Neural cell (in vitro differentiated cells): ENCODE data around the gene RAMP2. TPM values are rescaled to one million over a fixed set of nuclear protein-coding genes. Genes with fewer than 3 reads are reported as not detected.

Source experiments
- H2AFZ ChIP-seq: fragments of 200-600, 300-800 bp; sonication (generic), shearing (Covaris generic); 2 replicates; pipeline ENCODE4 v1.6.0; 2014; ENCODE audit warnings: low read depth, mild to moderate bottlenecking, antibody characterized with exemption, low read length, moderate library complexity
- H3F3A ChIP-seq: fragments of 200-600 bp; shearing (Covaris generic); 2 replicates; pipeline ENCODE4 v1.6.1; 2016; ENCODE audit warnings: mild to moderate bottlenecking, moderate library complexity, mixed read lengths, antibody characterized with exemption, low read length; ENCODE audit not compliant: insufficient read depth, poor library complexity, severe bottlenecking
- H3K27ac ChIP-seq: fragments of 200-600, 300-800 bp; sonication (generic), shearing (Covaris generic); 2 replicates; pipeline ENCODE4 v1.5.1; 2014; ENCODE audit warnings: mild to moderate bottlenecking, low read length, moderate library complexity
- H3K27me3 ChIP-seq: fragments of 300-800, 200-600 bp; sonication (generic), shearing (Covaris generic); 2 replicates; pipeline ENCODE4 v1.6.0; 2014; ENCODE audit warnings: mild to moderate bottlenecking, low read depth, low read length, moderate library complexity; ENCODE audit not compliant: insufficient read depth
- H3K36me3 ChIP-seq: fragments of 300-800, 200-600 bp; sonication (generic), shearing (Covaris generic); 2 replicates; pipeline ENCODE4 v1.5.1; 2014; ENCODE audit warnings: mild to moderate bottlenecking, antibody characterized with exemption, low read length, moderate library complexity; ENCODE audit not compliant: insufficient read depth
- H3K4me2 ChIP-seq: fragments of 300-800, 200-600 bp; sonication (generic), shearing (Covaris generic); 2 replicates; pipeline ENCODE4 v1.6.0; 2014; ENCODE audit warnings: mild to moderate bottlenecking, low read length
- H3K4me3 ChIP-seq: fragments of 300-800, 200-600 bp; sonication (generic), shearing (Covaris generic); 2 replicates; pipeline ENCODE4 v1.5.1; 2014; ENCODE audit warnings: mild to moderate bottlenecking, low read length, moderate library complexity
- H3K79me2 ChIP-seq: fragments of 200-600 bp; shearing (Covaris generic); replicated peaks from 2 replicates; pipeline ENCODE4 v1.6.0; 2014; ENCODE audit warnings: mild to moderate bottlenecking, low read length, moderate library complexity; ENCODE audit not compliant: insufficient read depth
- H3K9ac ChIP-seq: fragments of 300-800, 200-600 bp; sonication (generic), shearing (Covaris generic); 2 replicates; pipeline ENCODE4 v1.6.1; 2016; ENCODE audit warnings: mild to moderate bottlenecking, low read length, mixed read lengths
- H3K9me2 ChIP-seq: fragments of 200-600 bp; shearing (Covaris generic); 2 replicates; pipeline ENCODE4 v1.6.1; 2016; ENCODE audit warnings: mild to moderate bottlenecking, low read length, mixed read lengths; ENCODE audit not compliant: insufficient read depth
- H3K9me3 ChIP-seq: fragments of 200-600, 300-800 bp; sonication (generic), shearing (Covaris generic); 2 replicates; pipeline ENCODE4 v1.6.1; 2016; ENCODE audit warnings: mild to moderate bottlenecking, mixed run types, low read length, moderate library complexity, mixed read lengths
- H4K20me1 ChIP-seq: fragments of 200-600 bp; shearing (Covaris generic); 2 replicates; pipeline ENCODE4 v1.6.1; 2016; ENCODE audit warnings: mild to moderate bottlenecking, mixed run types; ENCODE audit not compliant: insufficient read depth
- CTCF ChIP-seq: fragments of 450-650 bp; IDR thresholded peaks from 2 replicates; pipeline ENCODE4 v1.5.1; 2014; ENCODE audit warnings: antibody characterized with exemption, mild to moderate bottlenecking, moderate library complexity; ENCODE audit not compliant: poor library complexity, severe bottlenecking
- EP300 ChIP-seq: fragments of 450-650 bp; conservative IDR thresholded peaks from 2 replicates; pipeline ENCODE4 v1.6.1; 2014; ENCODE audit warnings: antibody characterized with exemption, mild to moderate bottlenecking, moderate library complexity; ENCODE audit not compliant: poor library complexity, severe bottlenecking
- EZH2 ChIP-seq: fragments of 200-600, 300-800 bp; shearing (Covaris generic), sonication (generic); IDR thresholded peaks from 2 replicates; pipeline ENCODE4 v1.6.1; 2014; ENCODE audit warnings: antibody characterized with exemption, low read length, borderline replicate concordance, mild to moderate bottlenecking; ENCODE audit not compliant: insufficient read depth, poor library complexity, severe bottlenecking
- MXI1 ChIP-seq: fragments of 450-650 bp; conservative IDR thresholded peaks from 2 replicates; pipeline ENCODE4 v1.6.1; 2014; ENCODE audit warnings: antibody characterized with exemption, mild to moderate bottlenecking; ENCODE audit not compliant: poor library complexity, severe bottlenecking
- POLR2AphosphoS5 ChIP-seq: IDR thresholded peaks from 2 replicates; pipeline ENCODE4 v1.6.1; 2012
- RAD21 ChIP-seq: fragments of 450-650 bp; conservative IDR thresholded peaks from 2 replicates; pipeline ENCODE4 v1.6.1; 2014; ENCODE audit warnings: antibody characterized with exemption, mild to moderate bottlenecking, moderate library complexity
- REST ChIP-seq: IDR thresholded peaks from 2 replicates; pipeline ENCODE4 v1.6.1; 2012; ENCODE audit warnings: borderline replicate concordance
- SMC3 ChIP-seq: fragments of 450-650 bp; conservative IDR thresholded peaks from 2 replicates; pipeline ENCODE4 v1.6.1; 2014; ENCODE audit warnings: antibody characterized with exemption, mild to moderate bottlenecking, moderate library complexity; ENCODE audit not compliant: poor library complexity
- TAF1 ChIP-seq: IDR thresholded peaks from 2 replicates; pipeline ENCODE4 v1.6.1; 2012; ENCODE audit warnings: low read depth
- polyA plus RNA-seq: library from polyadenylated mRNA; depleted of rRNA; stranded (reverse); fragments of >200 nt; gene quantifications from 2 replicates; pipeline ENCODE4 v1.2.3, GENCODE V29; 2014

Gene RAMP2
- polyA plus RNA-seq, 1 donor from 2014 or later, result 2.1 TPM

- H3K4me2 ChIP-seq, result no peak overlapping the region
- no peak overlapping the region for H2AFZ ChIP-seq
- no peaks in the 10 kb centered on the region for H3K9me2 ChIP-seq
- no peak overlapping the region for H3K4me3 ChIP-seq
- TF ChIP-seq CTCF, result no peak
- no peak for TF ChIP-seq EP300
- TF ChIP-seq TAF1, result no peak
- no peak for TF ChIP-seq MXI1
- no peak for TF ChIP-seq POLR2AphosphoS5
- TF ChIP-seq RAD21, result no peak
- no peak for TF ChIP-seq EZH2
- TF ChIP-seq REST, result no peak
- no peak for TF ChIP-seq SMC3
- H3K9me3 ChIP-seq, result no peaks in the 10 kb centered on the region
- H3F3A ChIP-seq, result no peaks in the 10 kb centered on the region
- H3K79me2 ChIP-seq, result no peaks in the 10 kb centered on the region
- no peaks in the 10 kb centered on the region for H3K27me3 ChIP-seq
- peaks cover 5% of the 10 kb centered on the region for H3K36me3 ChIP-seq
- no peak overlapping the region for H3K9ac ChIP-seq
- H4K20me1 ChIP-seq, result no peaks in the 10 kb centered on the region
- no peak overlapping the region for H3K27ac ChIP-seq
These were observed 37.4 kb upstream of the RAMP2 start for GRCh38 chr17:42723636-42724035.

- H3K9me2 ChIP-seq, result no peaks in the 10 kb centered on the region
- no peaks in the 10 kb centered on the region for H3K27me3 ChIP-seq
- no peaks in the 10 kb centered on the region for H3K9me3 ChIP-seq
- H2AFZ ChIP-seq, result no peak overlapping the region
- TF ChIP-seq MXI1 (no peak), TAF1 (no peak), POLR2AphosphoS5 (no peak), EZH2 (no peak), EP300 (no peak), SMC3 (no peak), REST (no peak), RAD21 (no peak), CTCF (no peak)
- no peak overlapping the region for H3K4me2 ChIP-seq
- H3K79me2 ChIP-seq, result no peaks in the 10 kb centered on the region
- no peaks in the 10 kb centered on the region for H4K20me1 ChIP-seq
- H3K27ac ChIP-seq, result no peak overlapping the region
- no peak overlapping the region for H3K9ac ChIP-seq
- H3F3A ChIP-seq, result no peaks in the 10 kb centered on the region
- peaks cover 2% of the 10 kb centered on the region for H3K36me3 ChIP-seq
- H3K4me3 ChIP-seq, result no peak overlapping the region
These were observed 35.9 kb upstream of the RAMP2 start for GRCh38 chr17:42725143-42725542.
